ENCODE measurements around the gene KAT6B. TPM values are rescaled to one million over a fixed set of nuclear protein-coding genes. Genes with fewer than 3 reads are reported as not detected.

The KAT6B gene
- total RNA-seq, 1 donor from 2014 or later, result 41.0 TPM

GRCh38 chr10:74973741-74974392 is 147.5 kb downstream of the KAT6B start:
- no peak for TF ChIP-seq CTCF (IDR thresholded peaks at IDR 0.05; ENCODE audit: borderline replicate concordance)
- H3K36me3 ChIP-seq, result peaks cover 35% of the 10 kb centered on the region
- H3K4me3 ChIP-seq, result no peak overlapping the region
- DNase-seq, result no peak
- H3K27ac ChIP-seq (replicated peaks), result no peak overlapping the region
- H3K9me3 ChIP-seq (replicated peaks), result no peaks in the 10 kb centered on the region
- H3K4me1 ChIP-seq, result peaks cover 42% of the 10 kb centered on the region
- intact Hi-C loops (cut with micrococcal nuclease), result no loop called here
- no peaks in the 10 kb centered on the region for H3K27me3 ChIP-seq (ENCODE audit: low read depth)

GRCh38 chr10:74975758-74976157 is 149.4 kb downstream of the KAT6B start:
- intact Hi-C loops (cut with micrococcal nuclease), result no loop called here
- peaks cover 52% of the 10 kb centered on the region for H3K36me3 ChIP-seq

GRCh38 chr10:74976565-74976964 is 150.2 kb downstream of the KAT6B start:
- Histone ChIP-seq H3K4me3 (no peak overlapping the region), H3K4me1 (peaks cover 25% of the 10 kb centered on the region), H3K27ac (replicated peaks) (no peak overlapping the region), H3K27me3 (ENCODE audit: low read depth) (no peaks in the 10 kb centered on the region), H3K36me3 (peaks cover 53% of the 10 kb centered on the region), H3K9me3 (replicated peaks) (no peaks in the 10 kb centered on the region)
- DNase-seq, result no peak
- TF ChIP-seq CTCF (IDR thresholded peaks at IDR 0.05; ENCODE audit: borderline replicate concordance), result no peak
- intact Hi-C loops (cut with micrococcal nuclease), result no loop called here

More at GRCh38 chr10:74975758-74976157, 149.4 kb downstream of the KAT6B start:
- no peak overlapping the region for H3K27ac ChIP-seq (replicated peaks)
- peaks cover 28% of the 10 kb centered on the region for H3K4me1 ChIP-seq
- H3K4me3 ChIP-seq, result no peak overlapping the region
- H3K27me3 ChIP-seq (ENCODE audit: low read depth), result no peaks in the 10 kb centered on the region
- TF ChIP-seq CTCF (IDR thresholded peaks at IDR 0.05; ENCODE audit: borderline replicate concordance), result no peak
- no peak for DNase-seq
- H3K9me3 ChIP-seq (replicated peaks), result no peaks in the 10 kb centered on the region

GRCh38 chr10:74977072-74977471 is 150.7 kb downstream of the KAT6B start:
- Histone ChIP-seq H3K27ac (replicated peaks) (no peak overlapping the region), H3K36me3 (peaks cover 58% of the 10 kb centered on the region), H3K4me1 (peaks cover 23% of the 10 kb centered on the region), H3K9me3 (replicated peaks) (no peaks in the 10 kb centered on the region), H3K27me3 (ENCODE audit: low read depth) (no peaks in the 10 kb centered on the region), H3K4me3 (no peak overlapping the region)
- no peak for TF ChIP-seq CTCF (IDR thresholded peaks at IDR 0.05; ENCODE audit: borderline replicate concordance)
- DNase-seq, result no peak
- intact Hi-C loops (cut with micrococcal nuclease), result no loop called here

GRCh38 chr10:74977913-74978847 is 151.8 kb downstream of the KAT6B start:
- Histone ChIP-seq H3K4me3 (no peak overlapping the region), H3K36me3 (peaks cover 69% of the 10 kb centered on the region), H3K4me1 (peaks cover 19% of the 10 kb centered on the region), H3K27ac (replicated peaks) (no peak overlapping the region), H3K9me3 (replicated peaks) (no peaks in the 10 kb centered on the region), H3K27me3 (ENCODE audit: low read depth) (no peaks in the 10 kb centered on the region)
- intact Hi-C loops (cut with micrococcal nuclease), result no loop called here
- no peak for DNase-seq
- TF ChIP-seq CTCF (IDR thresholded peaks at IDR 0.05; ENCODE audit: borderline replicate concordance), result no peak
